Vagina (tissue), 2 donors: Measurements from ENCODE around the gene TNFRSF6B.

Experiments
- POLR2A ChIP-seq, 2 donors: fragments of 450-650 bp; IDR thresholded peaks; one replicate each; pipeline ENCODE4 v1.6.1; 2017; ENCODE audit warnings: antibody characterized with exemption in 2 of 2, mild to moderate bottlenecking in 2 of 2, moderate library complexity in 2 of 2
- POLR2AphosphoS5 ChIP-seq, 2 donors: sonication (generic); formaldehyde crosslinking; IDR thresholded peaks; one replicate each; pipeline ENCODE4 v1.9.0; 2017; ENCODE audit warnings: antibody characterized with exemption in 2 of 2, mild to moderate bottlenecking in 2 of 2, low read depth in 1 of 2; ENCODE audit not compliant: insufficient read depth in 1 of 2
- TF ChIP-seq, protein P1 (sequence below), 3 experiments: fragments of 450-650 bp in 2 of 3; fragments of 200-600 bp in 1 of 3; sonication (generic) in 1 of 3; IDR thresholded peaks; one replicate each; pipeline ENCODE4 v1.5.1; 2017 to 2019; ENCODE audit warnings: antibody characterized with exemption in 3 of 3, mild to moderate bottlenecking in 2 of 3, moderate library complexity in 2 of 3

DNA sequence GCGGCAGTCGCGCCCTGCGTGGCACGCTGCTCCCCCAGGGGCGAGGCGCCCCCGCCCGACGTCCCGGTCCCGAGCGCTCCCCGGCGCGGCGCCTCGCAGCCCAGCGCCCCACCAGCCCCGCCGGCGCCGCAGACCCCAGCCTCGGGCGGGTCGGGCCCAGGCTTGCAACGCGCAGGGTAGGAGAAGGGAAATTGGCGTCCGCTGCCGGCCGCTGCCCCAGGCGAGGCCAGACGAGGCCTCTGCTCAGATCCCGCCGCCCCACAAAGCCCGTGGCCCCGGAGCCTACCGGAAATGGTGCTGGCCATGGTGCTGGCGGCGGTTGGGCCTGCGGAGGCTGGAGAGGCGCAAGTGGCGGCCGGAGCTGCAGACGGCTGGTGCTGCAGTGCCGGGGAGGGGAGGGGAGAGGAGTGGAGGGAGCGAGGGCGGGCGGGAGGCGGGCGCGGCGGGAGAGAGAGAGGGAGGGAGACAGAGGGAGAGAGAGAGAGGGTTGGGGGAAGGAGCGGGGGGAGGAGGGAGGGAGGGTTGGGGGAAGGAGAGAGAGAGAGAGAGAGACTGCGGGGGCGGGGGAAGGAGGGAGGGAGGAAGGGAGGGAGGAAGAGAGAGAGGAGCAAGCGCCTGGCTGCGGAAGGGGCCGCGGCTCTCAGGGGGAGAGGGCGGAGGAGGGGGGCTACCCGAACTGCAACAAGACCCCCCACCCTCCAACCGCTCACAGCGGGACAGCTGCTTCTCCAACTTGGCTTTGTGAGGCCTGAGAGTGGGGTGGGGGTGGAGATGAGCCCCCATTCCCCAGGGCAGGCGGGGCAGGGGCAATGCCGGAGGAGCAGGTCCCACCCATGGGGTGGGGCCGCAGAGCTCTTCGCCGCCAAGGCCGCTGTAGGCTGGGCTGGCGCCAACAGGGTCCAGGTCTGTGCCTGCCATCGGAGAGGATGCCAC lies 43.1 kb upstream of the TNFRSF6B start, which contains the start of gene STMN3:
- TF ChIP-seq, protein P1, sequence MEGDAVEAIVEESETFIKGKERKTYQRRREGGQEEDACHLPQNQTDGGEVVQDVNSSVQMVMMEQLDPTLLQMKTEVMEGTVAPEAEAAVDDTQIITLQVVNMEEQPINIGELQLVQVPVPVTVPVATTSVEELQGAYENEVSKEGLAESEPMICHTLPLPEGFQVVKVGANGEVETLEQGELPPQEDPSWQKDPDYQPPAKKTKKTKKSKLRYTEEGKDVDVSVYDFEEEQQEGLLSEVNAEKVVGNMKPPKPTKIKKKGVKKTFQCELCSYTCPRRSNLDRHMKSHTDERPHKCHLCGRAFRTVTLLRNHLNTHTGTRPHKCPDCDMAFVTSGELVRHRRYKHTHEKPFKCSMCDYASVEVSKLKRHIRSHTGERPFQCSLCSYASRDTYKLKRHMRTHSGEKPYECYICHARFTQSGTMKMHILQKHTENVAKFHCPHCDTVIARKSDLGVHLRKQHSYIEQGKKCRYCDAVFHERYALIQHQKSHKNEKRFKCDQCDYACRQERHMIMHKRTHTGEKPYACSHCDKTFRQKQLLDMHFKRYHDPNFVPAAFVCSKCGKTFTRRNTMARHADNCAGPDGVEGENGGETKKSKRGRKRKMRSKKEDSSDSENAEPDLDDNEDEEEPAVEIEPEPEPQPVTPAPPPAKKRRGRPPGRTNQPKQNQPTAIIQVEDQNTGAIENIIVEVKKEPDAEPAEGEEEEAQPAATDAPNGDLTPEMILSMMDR (IDR thresholded peaks at IDR 0.05), result no peak
- TF ChIP-seq POLR2AphosphoS5 (IDR thresholded peaks at IDR 0.05; ENCODE audit: insufficient read depth in 1 of 2, low read depth in 1 of 2) (peak in 1 of 2 donors; percentile 62), POLR2A (IDR thresholded peaks at IDR 0.05) (peak in 1 of 2 donors; percentile 12)
